ENCODE results near the gene GNAL. TPM values are rescaled to one million over a fixed set of nuclear protein-coding genes. Genes with fewer than 3 reads are reported as not detected.

The GNAL gene
- total and polyA plus RNA-seq, 11 donors, result 0.76 to 5.9 (median 1.6) TPM

GRCh38 chr18:11665587-11665986 lies 23.5 kb upstream of the GNAL start:
- intact Hi-C loops (cut with DNase I), result no loop called here

GRCh38 chr18:11666176-11666575 lies 22.9 kb upstream of the GNAL start:
- Histone ChIP-seq H3K9me3 (no peaks in the 10 kb centered on the region), H3K36me3 (no peaks in the 10 kb centered on the region), H3K4me3 (no peak overlapping the region), H3K27ac (no peak overlapping the region), H3K4me1 (no peaks in the 10 kb centered on the region), H3K27me3 (peaks cover 0 to 34% (median 3%) of the 10 kb centered on the region in 9 donors)
- intact Hi-C loops (cut with DNase I), result no loop called here
- TF ChIP-seq CTCF (IDR thresholded peaks at IDR 0.05) (no peak), POLR2A (IDR thresholded peaks at IDR 0.05) (no peak)
- 53 to 74% (median 60%) methylated on average over 4 of the region's 4 CpGs for whole genome bisulfite sequencing, 4 donors
- ATAC-seq, result no peak
- no peak for DNase-seq

More at GRCh38 chr18:11665587-11665986, 23.5 kb upstream of the GNAL start:
- H3K27me3 ChIP-seq, result peaks cover 0 to 39% (median 3%) of the 10 kb centered on the region in 9 donors
- TF ChIP-seq CTCF (IDR thresholded peaks at IDR 0.05), result no peak
- no peak for TF ChIP-seq POLR2A (IDR thresholded peaks at IDR 0.05)
- no peak for ATAC-seq
- H3K4me3 ChIP-seq, result no peak overlapping the region
- H3K27ac ChIP-seq, result no peak overlapping the region
- 80 to 95% (median 88%) methylated on average over 4 of the region's 4 CpGs for WGBS, 4 donors
- no peak for DNase-seq
- H3K4me1 ChIP-seq, result no peaks in the 10 kb centered on the region
- no peaks in the 10 kb centered on the region for H3K36me3 ChIP-seq
- no peaks in the 10 kb centered on the region for H3K9me3 ChIP-seq

GRCh38 chr18:11666831-11667230 lies 22.2 kb upstream of the GNAL start:
- Histone ChIP-seq H3K9me3 (no peaks in the 10 kb centered on the region), H3K36me3 (no peaks in the 10 kb centered on the region), H3K4me1 (no peaks in the 10 kb centered on the region), H3K4me3 (no peak overlapping the region), H3K27me3 (peaks cover 0 to 33% (median 3%) of the 10 kb centered on the region in 9 donors), H3K27ac (no peak overlapping the region)
- DNase-seq (no peak), ATAC-seq (no peak)
- whole genome bisulfite sequencing, 4 donors, result 74 to 81% (median 76%) methylated on average over 4 of the region's 4 CpGs
- TF ChIP-seq POLR2A (IDR thresholded peaks at IDR 0.05) (no peak), CTCF (IDR thresholded peaks at IDR 0.05) (no peak)
- intact Hi-C loops (cut with DNase I), result no loop called here

DNA sequence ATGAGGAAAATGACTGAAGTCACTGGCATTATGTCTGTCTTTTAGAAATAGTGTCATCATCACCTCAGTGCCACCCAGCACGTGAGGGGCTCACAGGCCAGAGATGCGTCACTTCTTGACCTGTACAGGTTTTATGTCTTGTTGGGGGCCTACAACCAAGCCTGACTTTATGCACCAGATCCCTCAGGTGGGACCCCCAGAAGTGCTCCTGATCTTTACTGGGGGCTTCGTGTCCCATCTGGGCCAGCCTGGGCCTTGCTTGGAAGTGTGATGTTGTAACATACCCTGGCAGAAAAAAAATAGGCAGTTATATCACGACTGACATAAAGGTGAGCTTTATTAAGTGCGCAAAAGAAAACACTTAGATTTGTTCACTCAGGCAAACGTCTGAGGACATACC lies 21.5 kb upstream of the GNAL start:
- ATAC-seq, result no peak
- H3K9me3 ChIP-seq, result no peaks in the 10 kb centered on the region
- intact Hi-C loops (cut with DNase I), result no loop called here
- TF ChIP-seq CTCF (IDR thresholded peaks at IDR 0.05) (no peak), POLR2A (IDR thresholded peaks at IDR 0.05) (no peak)
- no peak overlapping the region for H3K27ac ChIP-seq
- H3K36me3 ChIP-seq, result no peaks in the 10 kb centered on the region
- 78 to 81% (median 81%) methylated on average over 6 of the region's 6 CpGs for WGBS, 4 donors
- no peak for DNase-seq
- H3K4me1 ChIP-seq, result no peaks in the 10 kb centered on the region
- H3K27me3 ChIP-seq, result peaks cover 0 to 33% (median 6%) of the 10 kb centered on the region in 9 donors
- no peak overlapping the region for H3K4me3 ChIP-seq

All from heart left ventricle (tissue), 16 donors.